ENCODE results near the gene EPG5.
"Not testable (repeated sequence)": the region's sequence is repeated elsewhere in the genome, so short reads cannot be mapped to it uniquely, and the experiment has no call there.

EPG5 gene

GRCh38 chr18:45837283-45838070 is 129.7 kb downstream of the EPG5 start:
- Mint-ChIP-seq H3K27me3 (peaks cover 16% of the 10 kb centered on the region), H3K36me3 (no peaks in the 10 kb centered on the region), H3K4me3 (peak overlapping the region; percentile 42), H3K9me3 (ENCODE audit: low read depth) (no peaks in the 10 kb centered on the region), H3K27ac (no peak overlapping the region), H3K4me1 (ENCODE audit: low read depth) (peaks cover 7% of the 10 kb centered on the region)

GRCh38 chr18:45836242-45837205 is 130.6 kb downstream of the EPG5 start:
- Mint-ChIP-seq H3K9me3 (ENCODE audit: low read depth) (no peaks in the 10 kb centered on the region), H3K27ac (no peak overlapping the region), H3K27me3 (peaks cover 16% of the 10 kb centered on the region), H3K36me3 (no peaks in the 10 kb centered on the region), H3K4me3 (peak overlapping the region; percentile 60), H3K4me1 (ENCODE audit: low read depth) (peaks cover 7% of the 10 kb centered on the region)

GRCh38 chr18:45835057-45835636 is 132.0 kb downstream of the EPG5 start:
- peaks cover 7% of the 10 kb centered on the region for H3K4me1 Mint-ChIP-seq (ENCODE audit: low read depth)
- peaks cover 16% of the 10 kb centered on the region for H3K27me3 Mint-ChIP-seq
- H3K4me3 Mint-ChIP-seq: no peak overlapping the region
- H3K27ac Mint-ChIP-seq: no peak overlapping the region
- H3K36me3 Mint-ChIP-seq: peaks cover 2% of the 10 kb centered on the region
- H3K9me3 Mint-ChIP-seq (ENCODE audit: low read depth): no peaks in the 10 kb centered on the region

- H3K4me1 Mint-ChIP-seq (ENCODE audit: low read depth): peaks cover 7% of the 10 kb centered on the region
- no peak overlapping the region for H3K27ac Mint-ChIP-seq
- peaks cover 2% of the 10 kb centered on the region for H3K36me3 Mint-ChIP-seq
- H3K27me3 Mint-ChIP-seq: peaks cover 14% of the 10 kb centered on the region
- H3K9me3 Mint-ChIP-seq (ENCODE audit: low read depth): no peaks in the 10 kb centered on the region
- no peak overlapping the region for H3K4me3 Mint-ChIP-seq
These were observed 132.8 kb downstream of the EPG5 start for GRCh38 chr18:45834306-45834705.

- Mint-ChIP-seq H3K4me3 (no peak overlapping the region), H3K9me3 (ENCODE audit: low read depth) (no peaks in the 10 kb centered on the region), H3K36me3 (peaks cover 2% of the 10 kb centered on the region), H3K4me1 (ENCODE audit: low read depth) (peaks cover 7% of the 10 kb centered on the region), H3K27me3 (peaks cover 11% of the 10 kb centered on the region), H3K27ac (no peak overlapping the region)
These were observed 133.3 kb downstream of the EPG5 start for GRCh38 chr18:45833846-45834245.

- Mint-ChIP-seq H3K36me3 (peaks cover 4% of the 10 kb centered on the region), H3K9me3 (ENCODE audit: low read depth) (no peaks in the 10 kb centered on the region), H3K27ac (no peak overlapping the region), H3K27me3 (peaks cover 5% of the 10 kb centered on the region), H3K4me1 (ENCODE audit: low read depth) (peaks cover 14% of the 10 kb centered on the region), H3K4me3 (no peak overlapping the region)
These were observed 136.2 kb downstream of the EPG5 start for GRCh38 chr18:45830917-45831316.

- H3K27me3 Mint-ChIP-seq: no peaks in the 10 kb centered on the region
- H3K36me3 Mint-ChIP-seq: peaks cover 4% of the 10 kb centered on the region
- no peak overlapping the region for H3K27ac Mint-ChIP-seq
- H3K4me1 Mint-ChIP-seq (ENCODE audit: low read depth): peaks cover 21% of the 10 kb centered on the region
- no peak overlapping the region for H3K4me3 Mint-ChIP-seq
- H3K9me3 Mint-ChIP-seq (ENCODE audit: low read depth): no peaks in the 10 kb centered on the region
These were observed 137.3 kb downstream of the EPG5 start for GRCh38 chr18:45829855-45830254.

- Mint-ChIP-seq H3K4me1 (ENCODE audit: low read depth) (peaks cover 27% of the 10 kb centered on the region), H3K27me3 (no peaks in the 10 kb centered on the region), H3K4me3 (no peak overlapping the region), H3K27ac (no peak overlapping the region), H3K36me3 (peaks cover 4% of the 10 kb centered on the region), H3K9me3 (ENCODE audit: low read depth) (no peaks in the 10 kb centered on the region)
These were observed 138.0 kb downstream of the EPG5 start for GRCh38 chr18:45828917-45829811.

- not testable (repeated sequence) for H3K27ac Mint-ChIP-seq; H3K27me3 Mint-ChIP-seq; H3K4me3 Mint-ChIP-seq; H3K36me3 Mint-ChIP-seq; H3K9me3 Mint-ChIP-seq (ENCODE audit: low read depth)
- peaks cover 27% of the 10 kb centered on the region for H3K4me1 Mint-ChIP-seq (ENCODE audit: low read depth)
These were observed 140.4 kb downstream of the EPG5 start for GRCh38 chr18:45826716-45827115.

- H3K27ac Mint-ChIP-seq: no peak overlapping the region
These were observed 141.0 kb downstream of the EPG5 start for GRCh38 chr18:45826084-45826483.

GRCh38 chr18:45825258-45826044 is 141.7 kb downstream of the EPG5 start, which contains the start of gene SIGLEC15:
Gene SIGLEC15 (plus strand): TSS chr18:45825675. CDS start chr18:45825729, 54 bp downstream.
- H3K4me3 Mint-ChIP-seq: peak within 1 kb of the TSS; percentile 21
- H3K4me1 Mint-ChIP-seq (ENCODE audit: low read depth): peaks cover 29% of the 10 kb centered on the region
- peak within 1 kb of the TSS; percentile 54 for H3K27ac Mint-ChIP-seq

More at GRCh38 chr18:45826084-45826483, 141.0 kb downstream of the EPG5 start:
- H3K4me3 Mint-ChIP-seq: no peak overlapping the region
- H3K36me3 Mint-ChIP-seq: peaks cover 2% of the 10 kb centered on the region
- no peaks in the 10 kb centered on the region for H3K9me3 Mint-ChIP-seq (ENCODE audit: low read depth)
- no peaks in the 10 kb centered on the region for H3K27me3 Mint-ChIP-seq
- H3K4me1 Mint-ChIP-seq (ENCODE audit: low read depth): peaks cover 27% of the 10 kb centered on the region

GRCh38 chr18:45821711-45822110 is 145.4 kb downstream of the EPG5 start:
- Mint-ChIP-seq H3K36me3 (peaks cover 4% of the 10 kb centered on the region), H3K27ac (no peak overlapping the region), H3K9me3 (ENCODE audit: low read depth) (no peaks in the 10 kb centered on the region), H3K4me3 (no peak overlapping the region), H3K4me1 (ENCODE audit: low read depth) (peaks cover 18% of the 10 kb centered on the region), H3K27me3 (no peaks in the 10 kb centered on the region)

More at GRCh38 chr18:45825258-45826044, 141.7 kb downstream of the EPG5 start, which contains the start of gene SIGLEC15:
- no peaks in the 10 kb centered on the region for H3K9me3 Mint-ChIP-seq (ENCODE audit: low read depth)
- no peaks in the 10 kb centered on the region for H3K27me3 Mint-ChIP-seq
- H3K36me3 Mint-ChIP-seq: peaks cover 2% of the 10 kb centered on the region

GRCh38 chr18:45821026-45821425 is 146.1 kb downstream of the EPG5 start:
- no peak overlapping the region for H3K27ac Mint-ChIP-seq

More at GRCh38 chr18:45821026-45821425, 146.1 kb downstream of the EPG5 start:
- Mint-ChIP-seq H3K4me1 (ENCODE audit: low read depth) (peaks cover 17% of the 10 kb centered on the region), H3K4me3 (no peak overlapping the region), H3K9me3 (ENCODE audit: low read depth) (no peaks in the 10 kb centered on the region), H3K36me3 (peaks cover 4% of the 10 kb centered on the region), H3K27me3 (no peaks in the 10 kb centered on the region)

Data from activated naive CD8-positive, alpha-beta T cell (primary cell).